Suppressor macrophage treated with lipopolysaccharide for 4 hours (primary cell): Measurements from ENCODE around the gene ROBO1.
"Not testable (repeated sequence)": the region's sequence is repeated elsewhere in the genome, so short reads cannot be mapped to it uniquely, and the experiment has no call there.

Experiments
- DNase-seq: peaks from one replicate; pipeline ENCODE4 v3.0.0-alpha.2; 2020

The ROBO1 gene

GRCh38 chr3:79767905-79768267, at the start of gene ROBO1:
Gene ROBO1, minus strand, starts transcription at chr3:79767998.
- no peak for DNase-seq

- DNase-seq, result no peak
These were observed 49.4 kb upstream of the ROBO1 start for GRCh38 chr3:79817224-79817623.

GRCh38 chr3:79815478-79815877, 47.7 kb upstream of the ROBO1 start:
- no peak for DNase-seq

- DNase-seq, result no peak
These were observed 42.8 kb upstream of the ROBO1 start for GRCh38 chr3:79810581-79810980.

- no peak for DNase-seq
These were observed 42.3 kb upstream of the ROBO1 start for GRCh38 chr3:79810092-79810491.

- no peak for DNase-seq
These were observed 41.3 kb upstream of the ROBO1 start for GRCh38 chr3:79809106-79809505.

- DNase-seq, result no peak
These were observed 40.7 kb upstream of the ROBO1 start for GRCh38 chr3:79808515-79808914.

GRCh38 chr3:79790177-79790576, 22.4 kb upstream of the ROBO1 start:
- DNase-seq, result not testable (repeated sequence)

- DNase-seq, result no peak
These were observed 5.5 kb upstream of the ROBO1 start for GRCh38 chr3:79773291-79773690.

- no peak for DNase-seq
These were observed 1.4 kb upstream of the ROBO1 start for GRCh38 chr3:79769229-79769628.

GRCh38 chr3:79767194-79767904, 449 bp downstream of the ROBO1 start:
- no peak for DNase-seq

- DNase-seq, result no peak
These were observed 1.2 kb downstream of the ROBO1 start for GRCh38 chr3:79766496-79767193.

GRCh38 chr3:79765911-79766310, 1.9 kb downstream of the ROBO1 start:
- DNase-seq, result no peak

GRCh38 chr3:79761441-79761840, 6.4 kb downstream of the ROBO1 start:
- no peak for DNase-seq

GRCh38 chr3:79751703-79752102, 16.1 kb downstream of the ROBO1 start:
- DNase-seq, result no peak

GRCh38 chr3:79737530-79737929, 30.3 kb downstream of the ROBO1 start:
- DNase-seq, result no peak

GRCh38 chr3:79729096-79729495, 38.7 kb downstream of the ROBO1 start:
- no peak for DNase-seq

- DNase-seq, result no peak
These were observed 41.0 kb downstream of the ROBO1 start for GRCh38 chr3:79726786-79727185.

- DNase-seq, result no peak
These were observed 43.6 kb downstream of the ROBO1 start for GRCh38 chr3:79724206-79724605.

GRCh38 chr3:79690072-79690471, 77.7 kb downstream of the ROBO1 start:
- DNase-seq, result no peak

- DNase-seq, result no peak
These were observed 82.7 kb downstream of the ROBO1 start for GRCh38 chr3:79685108-79685507.

GRCh38 chr3:79684041-79684440, 83.8 kb downstream of the ROBO1 start:
- DNase-seq, result no peak

GRCh38 chr3:79672731-79673130, 95.1 kb downstream of the ROBO1 start:
- no peak for DNase-seq

- DNase-seq, result no peak
These were observed 95.7 kb downstream of the ROBO1 start for GRCh38 chr3:79672075-79672474.

GRCh38 chr3:79670178-79670577, 97.6 kb downstream of the ROBO1 start:
- DNase-seq, result no peak
